ENCODE measurements around the gene TCF7L1. TPM values are rescaled to one million over a fixed set of nuclear protein-coding genes. Genes with fewer than 3 reads are reported as not detected.

TCF7L1 gene
- total RNA-seq, 1 donor from 2014 or later = 10.3 TPM

- H3K4me1 ChIP-seq = no peaks in the 10 kb centered on the region
- no peak overlapping the region for H3K4me3 ChIP-seq
- intact Hi-C loops (cut with DNase I) = no loop called here
- H3K27ac ChIP-seq = no peak overlapping the region
- H3K9me3 ChIP-seq = no peaks in the 10 kb centered on the region
- TF ChIP-seq, protein P1, sequence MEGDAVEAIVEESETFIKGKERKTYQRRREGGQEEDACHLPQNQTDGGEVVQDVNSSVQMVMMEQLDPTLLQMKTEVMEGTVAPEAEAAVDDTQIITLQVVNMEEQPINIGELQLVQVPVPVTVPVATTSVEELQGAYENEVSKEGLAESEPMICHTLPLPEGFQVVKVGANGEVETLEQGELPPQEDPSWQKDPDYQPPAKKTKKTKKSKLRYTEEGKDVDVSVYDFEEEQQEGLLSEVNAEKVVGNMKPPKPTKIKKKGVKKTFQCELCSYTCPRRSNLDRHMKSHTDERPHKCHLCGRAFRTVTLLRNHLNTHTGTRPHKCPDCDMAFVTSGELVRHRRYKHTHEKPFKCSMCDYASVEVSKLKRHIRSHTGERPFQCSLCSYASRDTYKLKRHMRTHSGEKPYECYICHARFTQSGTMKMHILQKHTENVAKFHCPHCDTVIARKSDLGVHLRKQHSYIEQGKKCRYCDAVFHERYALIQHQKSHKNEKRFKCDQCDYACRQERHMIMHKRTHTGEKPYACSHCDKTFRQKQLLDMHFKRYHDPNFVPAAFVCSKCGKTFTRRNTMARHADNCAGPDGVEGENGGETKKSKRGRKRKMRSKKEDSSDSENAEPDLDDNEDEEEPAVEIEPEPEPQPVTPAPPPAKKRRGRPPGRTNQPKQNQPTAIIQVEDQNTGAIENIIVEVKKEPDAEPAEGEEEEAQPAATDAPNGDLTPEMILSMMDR (IDR thresholded peaks at IDR 0.05) = no peak
- no peaks in the 10 kb centered on the region for H3K36me3 ChIP-seq
- H3K27me3 ChIP-seq = no peaks in the 10 kb centered on the region
- no peak for DNase-seq (ENCODE audit: low spot score in 2 of 2)
These were observed 56.5 kb downstream of the TCF7L1 start for GRCh38 chr2:85189606-85190270.

- Histone ChIP-seq H3K4me1 (no peaks in the 10 kb centered on the region), H3K27ac (no peak overlapping the region), H3K4me3 (no peak overlapping the region), H3K9me3 (no peaks in the 10 kb centered on the region), H3K27me3 (no peaks in the 10 kb centered on the region), H3K36me3 (no peaks in the 10 kb centered on the region)
- no peak for DNase-seq (ENCODE audit: low spot score in 2 of 2)
- intact Hi-C loops (cut with DNase I) = no loop called here
- TF ChIP-seq, protein P1 (IDR thresholded peaks at IDR 0.05) = no peak
These were observed 58.0 kb downstream of the TCF7L1 start for GRCh38 chr2:85191157-85191556.

- DNase-seq (ENCODE audit: low spot score in 2 of 2) = no peak
- no peak overlapping the region for H3K27ac ChIP-seq
- no peaks in the 10 kb centered on the region for H3K9me3 ChIP-seq
- no peaks in the 10 kb centered on the region for H3K27me3 ChIP-seq
- H3K4me1 ChIP-seq = no peaks in the 10 kb centered on the region
- TF ChIP-seq, protein P1 (IDR thresholded peaks at IDR 0.05) = no peak
- no peaks in the 10 kb centered on the region for H3K36me3 ChIP-seq
- no peak overlapping the region for H3K4me3 ChIP-seq
- intact Hi-C loops (cut with DNase I) = no loop called here
These were observed 61.7 kb downstream of the TCF7L1 start for GRCh38 chr2:85194780-85195480.

GRCh38 chr2:85195956-85196355 lies 62.8 kb downstream of the TCF7L1 start:
- TF ChIP-seq, protein P1 (IDR thresholded peaks at IDR 0.05) = no peak
- H3K27me3 ChIP-seq = no peaks in the 10 kb centered on the region
- intact Hi-C loops (cut with DNase I) = no loop called here
- H3K36me3 ChIP-seq = no peaks in the 10 kb centered on the region
- no peak overlapping the region for H3K27ac ChIP-seq
- no peak overlapping the region for H3K4me3 ChIP-seq
- no peaks in the 10 kb centered on the region for H3K9me3 ChIP-seq
- no peak for DNase-seq (ENCODE audit: low spot score in 2 of 2)
- H3K4me1 ChIP-seq = no peaks in the 10 kb centered on the region

- intact Hi-C loops (cut with DNase I) = no loop called here
- no peaks in the 10 kb centered on the region for H3K27me3 ChIP-seq
- H3K27ac ChIP-seq = no peak overlapping the region
- H3K4me3 ChIP-seq = no peak overlapping the region
- H3K36me3 ChIP-seq = no peaks in the 10 kb centered on the region
- DNase-seq (ENCODE audit: low spot score in 2 of 2) = no peak
- TF ChIP-seq, protein P1 (IDR thresholded peaks at IDR 0.05) = no peak
- no peaks in the 10 kb centered on the region for H3K4me1 ChIP-seq
- H3K9me3 ChIP-seq = no peaks in the 10 kb centered on the region
These were observed 66.5 kb downstream of the TCF7L1 start for GRCh38 chr2:85199698-85200097.
